GM19468 (cell line): ENCODE measurements around the gene KRT1.

ENCODE experiments used
- ATAC-seq: cut with Tn5 transposase; IDR thresholded peaks from one replicate; pipeline ENCODE4 v1.9.1; 2021; ENCODE audit warnings: mild to moderate bottlenecking, moderate library complexity, moderate number of reproducible peaks; ENCODE audit not compliant: unreplicated experiment; ENCODE audit errors: extremely low read depth

The KRT1 gene

DNA sequence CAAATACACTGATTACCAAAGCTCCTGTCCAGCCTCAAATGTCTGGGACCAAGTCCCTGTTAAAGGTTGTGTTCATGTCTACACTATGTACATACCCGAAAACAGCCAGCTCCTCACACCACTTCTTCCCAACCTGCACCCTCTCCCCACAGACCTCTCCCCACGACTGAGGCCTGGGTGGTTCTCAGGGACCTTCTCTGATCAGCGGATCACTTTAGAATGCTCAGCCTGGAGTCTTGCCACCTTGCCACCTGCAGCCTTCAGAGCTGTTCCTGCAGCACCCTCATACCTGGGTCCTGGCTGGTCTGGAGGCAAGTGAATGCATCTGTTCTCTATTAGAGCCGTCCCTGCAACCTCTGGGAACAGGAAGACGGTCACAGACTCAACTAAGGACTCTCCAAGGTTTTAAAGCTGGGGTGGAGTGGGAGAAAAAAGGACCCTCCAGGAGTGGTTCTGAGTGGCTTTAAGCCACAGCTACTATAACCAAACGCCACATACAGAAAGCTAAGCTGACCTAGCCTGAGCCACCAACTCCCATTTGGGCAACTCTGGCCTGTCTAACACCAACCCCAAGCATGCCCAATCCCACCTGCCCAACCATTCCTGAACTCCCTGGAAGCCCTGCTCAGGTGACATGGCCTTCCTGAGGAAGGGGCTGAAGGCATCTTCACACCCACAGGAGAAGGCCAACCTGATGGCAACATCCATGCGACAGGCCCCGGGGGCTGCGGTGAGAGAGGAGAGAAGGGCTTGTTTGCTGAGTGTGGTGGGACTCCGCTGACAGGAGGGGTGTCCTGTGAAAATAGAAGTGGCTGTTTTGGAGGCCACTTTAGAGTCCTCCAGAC, 36.8 kb downstream of the KRT1 start:
- ATAC-seq = no peak

DNA sequence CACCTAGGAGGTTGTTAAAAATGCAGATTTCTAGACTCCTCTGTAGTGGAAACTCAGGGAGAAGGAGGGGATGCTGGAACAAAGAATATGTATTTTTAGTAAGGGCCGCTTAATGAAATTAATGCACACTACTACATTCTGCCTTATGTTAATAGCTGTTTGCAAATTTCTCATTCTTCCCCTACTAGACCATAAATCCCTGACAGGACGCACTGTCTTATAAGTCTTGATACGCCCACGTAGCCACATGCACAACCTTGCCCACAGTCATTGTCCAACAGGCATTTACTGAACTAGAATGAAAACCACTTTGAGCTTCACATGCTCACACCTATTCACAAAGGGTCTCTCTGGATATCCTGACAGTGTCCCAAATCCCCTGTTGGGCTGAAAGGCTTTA, 38.7 kb downstream of the KRT1 start:
- ATAC-seq = no peak

DNA sequence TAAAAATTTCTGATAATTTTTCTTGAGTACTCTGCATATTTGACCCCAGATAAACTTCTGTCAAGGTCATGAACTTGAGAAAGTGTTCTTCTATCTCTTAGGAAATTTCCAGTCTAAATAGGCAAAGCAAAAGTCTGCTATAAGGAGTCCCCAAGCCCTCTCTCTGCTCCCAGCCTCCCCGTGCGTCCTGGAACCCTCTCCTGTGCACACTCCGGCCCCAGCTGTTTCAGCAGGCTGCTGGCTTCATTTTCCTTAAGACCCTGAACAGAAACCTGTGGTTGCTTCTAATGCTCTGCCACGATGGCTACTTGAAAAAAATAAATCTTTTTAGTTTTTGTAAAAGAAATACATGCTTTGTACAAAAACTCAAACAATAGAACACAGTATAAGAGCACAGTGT, 42.9 kb downstream of the KRT1 start:
- no peak for ATAC-seq

DNA sequence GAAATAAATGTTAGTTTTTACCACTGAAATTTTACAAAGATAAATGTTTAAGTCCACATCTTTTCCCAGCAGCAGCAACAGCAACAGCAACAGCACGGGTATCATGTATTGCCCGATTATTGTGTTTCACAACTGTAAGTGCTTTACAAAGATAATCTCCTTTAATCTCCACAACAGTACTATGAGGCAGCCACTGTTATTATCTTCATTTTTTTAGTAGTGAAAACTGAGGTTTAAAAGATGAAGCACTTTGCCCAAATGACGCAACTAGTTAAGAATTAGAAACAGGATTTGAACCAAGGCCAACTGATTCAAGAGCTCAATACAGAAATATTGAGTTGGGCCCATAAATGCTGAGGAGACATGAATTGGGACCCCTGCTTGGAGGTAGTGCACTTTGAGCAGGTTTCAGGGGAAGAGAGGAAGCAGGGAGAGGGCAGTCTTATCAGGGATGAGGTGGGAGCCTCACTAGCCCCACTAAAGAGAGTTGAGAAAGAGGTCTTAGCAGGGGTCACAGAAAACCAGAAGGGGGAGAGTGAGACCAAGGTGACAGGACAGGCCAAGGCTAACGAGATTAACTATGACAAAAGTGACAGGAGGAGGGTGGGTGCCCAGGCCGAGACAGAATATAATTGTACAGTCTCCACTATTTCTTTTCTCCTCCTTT, 43.5 kb downstream of the KRT1 start:
- no peak for ATAC-seq

DNA sequence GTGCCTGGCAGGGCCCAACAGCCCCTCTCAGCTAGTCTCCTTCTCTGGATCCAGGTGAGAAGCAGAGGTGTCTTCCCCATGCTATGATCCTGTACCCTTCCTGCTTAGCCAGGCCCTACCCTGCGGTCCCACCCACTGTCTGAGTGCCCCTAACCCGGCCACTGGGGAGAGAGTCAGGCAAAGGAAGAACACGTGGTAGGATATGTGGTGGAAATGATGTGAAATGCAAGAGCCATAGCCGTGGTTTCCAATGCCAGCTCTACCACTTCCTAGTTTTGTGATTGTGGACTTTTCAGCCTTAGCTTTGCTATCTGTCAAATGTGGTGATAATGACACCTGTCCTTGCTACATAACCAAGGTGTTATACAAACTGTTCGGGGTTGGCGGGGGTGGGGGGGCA, 44.0 kb downstream of the KRT1 start:
- no peak for ATAC-seq

DNA sequence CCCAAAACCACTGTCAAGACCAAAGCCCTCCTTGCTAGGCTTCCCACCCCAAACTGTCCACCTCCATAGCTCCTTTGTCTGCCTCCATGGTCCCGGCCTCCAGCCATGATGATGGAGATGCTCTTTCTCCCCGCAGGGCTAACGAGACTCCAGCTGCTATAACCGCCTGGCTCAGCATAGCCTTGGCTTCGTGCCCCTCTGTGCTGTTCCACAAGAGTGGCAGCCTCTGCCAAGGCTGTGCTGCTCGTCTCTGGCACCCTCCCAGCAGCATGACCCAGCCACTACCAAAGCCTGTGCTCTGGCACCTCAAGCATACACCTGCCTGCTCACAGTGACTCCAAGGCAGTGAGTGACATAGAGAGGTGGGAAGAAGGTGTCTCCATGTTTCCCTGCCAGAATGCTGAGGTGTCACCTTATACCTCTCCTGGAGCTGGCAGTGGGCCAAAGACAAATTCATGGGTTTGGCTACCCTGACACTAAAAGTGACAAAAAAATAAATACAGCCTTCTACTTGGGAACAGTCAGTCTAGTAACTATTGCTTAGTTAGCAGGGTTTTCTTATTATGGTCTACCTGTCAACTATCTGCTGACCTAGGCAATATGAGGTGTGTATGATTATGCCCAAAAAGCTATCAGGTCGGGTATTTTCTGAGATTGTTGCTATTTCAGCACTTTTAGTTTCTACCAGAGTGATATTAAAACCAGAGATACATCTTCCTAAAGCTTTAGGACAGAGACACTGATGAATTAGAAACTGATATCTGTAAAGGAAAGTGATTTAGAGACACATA, 45.7 kb downstream of the KRT1 start:
- ATAC-seq = no peak

DNA sequence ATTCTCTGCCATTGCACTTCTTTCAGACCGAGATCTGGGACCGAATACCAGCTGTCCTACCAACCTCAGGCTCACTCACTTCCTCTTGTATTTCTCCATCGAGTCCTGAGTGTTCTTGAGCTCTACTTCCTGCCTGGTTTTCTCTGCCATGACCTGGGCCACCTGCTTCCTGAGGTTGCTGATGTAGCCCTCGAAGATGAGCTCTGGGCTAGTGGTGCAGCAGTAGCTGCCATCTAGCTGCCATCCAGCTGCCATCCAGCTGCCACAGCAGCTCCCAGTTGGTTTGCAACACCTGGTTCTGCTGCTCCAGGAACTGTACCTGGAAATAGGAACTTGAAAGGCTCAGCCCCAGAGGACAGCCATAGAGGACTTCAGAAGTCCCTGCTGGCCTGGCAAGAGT, 46.8 kb downstream of the KRT1 start:
- no peak for ATAC-seq

DNA sequence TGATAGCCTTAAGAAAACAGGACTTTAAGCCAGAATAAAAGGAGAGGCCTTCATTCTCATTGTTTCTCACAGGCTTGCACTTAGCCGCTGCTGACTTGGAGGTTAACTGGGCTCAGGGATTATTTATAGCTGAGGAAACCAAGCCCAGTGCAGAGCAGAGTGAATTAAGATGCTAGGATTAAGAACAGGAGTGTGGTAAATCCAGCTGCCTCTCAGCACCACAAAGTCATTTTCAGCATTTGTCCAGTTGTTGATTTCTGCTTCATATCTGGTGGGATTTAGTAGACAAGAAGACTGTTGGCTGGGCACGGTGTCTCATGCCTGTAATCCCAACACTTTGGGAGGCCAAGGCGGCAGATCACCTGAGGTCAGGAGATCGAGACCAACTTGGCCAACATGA, 47.6 kb downstream of the KRT1 start:
- no peak for ATAC-seq

DNA sequence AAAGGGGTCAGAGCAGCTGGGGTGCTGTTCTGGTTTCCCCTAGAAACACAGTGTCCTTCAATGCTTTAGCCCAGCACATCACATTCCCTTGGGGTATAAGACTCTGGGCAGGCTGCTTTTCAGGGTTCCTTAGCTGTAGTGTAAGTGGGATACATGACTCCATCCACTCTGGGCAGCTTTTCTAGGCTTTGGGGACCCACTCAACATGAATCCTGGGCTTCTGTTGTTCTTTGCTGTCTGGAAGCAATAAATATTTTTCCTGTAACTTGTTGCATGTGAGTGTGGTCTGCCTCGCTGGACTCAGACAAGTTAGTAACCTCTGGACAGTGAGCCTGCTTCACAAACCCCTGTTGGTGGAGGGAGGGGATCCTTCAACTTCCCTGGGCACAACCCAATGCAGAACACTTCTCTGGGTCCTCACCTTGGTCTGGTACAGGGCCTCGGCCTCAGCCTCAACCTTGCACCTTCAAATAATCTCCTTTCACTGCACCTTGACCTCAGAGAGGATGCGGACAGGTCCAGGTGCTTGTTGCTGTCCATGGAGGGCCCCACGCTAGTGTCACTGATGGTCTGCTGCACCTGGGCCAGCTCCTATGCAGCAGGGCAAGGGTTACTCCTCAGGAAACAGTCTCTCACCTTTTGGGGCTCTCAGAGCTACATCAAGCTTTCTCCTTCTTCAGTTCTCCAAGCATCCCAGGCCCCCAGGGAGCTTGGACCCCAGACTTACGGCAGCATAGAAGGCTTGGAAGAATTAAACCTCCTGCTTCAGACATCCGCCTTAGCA, 48.3 kb downstream of the KRT1 start:
- no peak for ATAC-seq

DNA sequence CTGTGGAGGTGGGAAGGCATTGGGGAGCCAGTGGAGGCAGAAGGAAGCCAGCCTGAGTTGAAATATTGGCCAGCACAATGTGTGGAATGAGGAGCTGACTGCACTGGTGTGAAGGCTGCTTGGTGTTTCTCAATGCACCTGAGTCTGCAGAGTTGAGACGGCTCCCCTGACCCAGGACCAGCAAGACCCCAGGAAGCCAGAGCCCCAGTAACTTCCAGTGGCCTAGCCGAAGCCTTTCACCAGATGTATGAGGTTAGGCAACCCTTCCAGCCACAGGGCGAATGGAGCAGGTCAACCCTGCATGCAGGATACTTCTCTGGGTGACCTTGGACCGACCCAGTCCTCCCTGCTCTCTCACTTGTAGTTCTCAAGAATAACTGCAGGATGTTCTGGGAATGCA, 48.9 kb downstream of the KRT1 start:
- no peak for ATAC-seq

DNA sequence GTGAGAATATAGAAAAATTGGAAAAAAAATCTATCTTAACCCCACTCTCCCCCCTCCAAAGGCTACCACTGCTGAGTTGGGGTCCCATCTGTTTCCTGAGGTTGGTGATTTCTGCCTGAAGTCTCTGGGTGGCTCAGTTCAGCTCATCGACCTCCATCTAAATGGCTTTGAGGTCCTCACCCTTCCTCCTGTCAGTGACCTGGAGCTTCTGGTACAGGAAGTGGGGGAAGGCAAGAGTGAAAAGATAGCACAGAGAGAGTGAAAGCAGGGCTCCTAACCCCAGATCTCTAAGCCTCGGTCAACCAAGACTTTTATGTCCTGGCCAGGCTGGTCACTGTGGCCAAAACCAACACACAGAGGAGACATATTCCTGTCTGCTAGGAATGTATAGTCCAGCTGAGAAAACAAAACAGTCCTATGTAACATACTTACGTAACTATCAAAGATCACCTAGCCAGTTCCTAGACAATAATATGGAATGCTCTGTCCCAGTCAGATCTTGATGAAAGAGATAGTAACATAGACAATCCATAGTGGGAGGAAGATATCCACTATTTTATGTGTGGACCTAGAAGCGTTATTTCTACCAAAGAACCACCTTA, 49.5 kb downstream of the KRT1 start:
- no peak for ATAC-seq

DNA sequence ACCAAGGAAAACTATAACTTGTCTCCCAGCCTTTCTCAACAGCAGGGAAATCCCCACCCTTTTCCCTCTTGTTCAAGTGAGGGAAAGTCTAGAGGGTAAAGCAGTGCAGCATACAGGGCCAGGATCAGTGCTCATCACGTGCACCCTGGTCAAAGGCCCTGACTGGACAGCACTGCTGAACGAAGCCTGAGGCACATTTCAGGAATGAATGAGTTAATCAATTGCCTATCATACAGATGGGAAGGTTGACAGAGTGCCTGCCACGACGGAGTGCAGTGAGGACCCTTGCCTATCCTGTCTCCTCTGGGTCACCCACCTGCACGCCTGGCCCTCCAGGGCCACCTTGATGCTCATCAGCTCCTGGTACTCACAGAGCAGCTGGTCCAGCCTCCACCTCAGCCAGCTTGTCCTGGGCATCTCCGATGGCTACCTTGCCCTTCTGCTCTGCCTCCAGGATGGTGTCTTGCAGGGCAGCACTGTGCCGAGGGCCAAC, 50.2 kb downstream of the KRT1 start:
- no peak for ATAC-seq

DNA sequence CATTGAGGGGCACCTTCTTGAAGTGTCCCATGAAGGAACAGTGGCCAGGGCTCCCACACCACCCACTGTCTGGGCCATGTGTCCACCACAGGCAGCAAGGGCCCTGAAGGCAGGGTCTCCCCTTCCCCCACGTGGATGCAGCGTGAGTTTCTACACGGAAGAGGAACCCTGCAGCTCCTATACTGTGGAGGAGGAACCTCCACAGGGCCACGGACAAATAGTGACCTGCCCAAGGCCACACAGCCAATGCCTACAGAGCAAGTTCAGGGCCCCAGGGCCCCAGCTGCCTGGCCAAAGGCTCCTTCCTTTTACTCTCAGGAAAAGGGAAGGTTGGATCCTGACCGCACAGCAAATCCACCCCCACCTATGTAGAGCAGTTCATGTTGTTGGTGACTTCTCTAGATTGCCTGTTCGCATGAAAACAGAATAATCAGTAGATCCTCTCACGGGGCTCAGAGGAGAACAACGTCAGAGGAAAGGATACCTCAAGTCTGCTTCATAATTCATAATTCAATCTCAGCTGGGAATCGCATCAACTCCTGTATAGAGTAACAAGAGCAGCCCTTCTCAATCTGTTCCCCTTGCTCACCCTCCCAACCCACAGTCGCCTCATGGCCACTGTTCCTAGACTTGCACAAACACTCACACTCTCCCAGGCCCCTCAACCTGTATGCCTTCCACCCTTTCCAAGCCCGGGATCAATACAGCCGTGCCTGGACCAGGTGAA, 50.8 kb downstream of the KRT1 start:
- ATAC-seq = no peak

DNA sequence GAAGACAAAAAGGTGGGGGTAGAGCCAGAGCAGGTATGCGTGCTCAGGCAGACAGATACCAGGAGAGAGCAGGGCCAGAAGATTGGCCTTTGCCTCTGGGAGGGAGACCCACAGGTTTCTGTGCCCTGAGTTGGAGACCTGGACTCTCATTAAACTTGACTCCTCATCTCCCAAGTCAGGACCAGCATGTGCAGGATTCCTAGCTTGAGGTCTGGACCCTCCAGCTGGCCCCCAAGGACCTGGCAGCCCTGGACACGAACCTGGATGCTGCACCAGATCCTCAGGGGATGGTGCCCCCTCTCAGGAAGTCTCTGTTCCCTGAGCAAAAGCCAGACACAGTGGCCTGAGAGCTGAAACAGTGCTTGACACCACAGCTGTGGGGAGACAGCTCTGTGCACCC, 51.4 kb downstream of the KRT1 start:
- no peak for ATAC-seq

DNA sequence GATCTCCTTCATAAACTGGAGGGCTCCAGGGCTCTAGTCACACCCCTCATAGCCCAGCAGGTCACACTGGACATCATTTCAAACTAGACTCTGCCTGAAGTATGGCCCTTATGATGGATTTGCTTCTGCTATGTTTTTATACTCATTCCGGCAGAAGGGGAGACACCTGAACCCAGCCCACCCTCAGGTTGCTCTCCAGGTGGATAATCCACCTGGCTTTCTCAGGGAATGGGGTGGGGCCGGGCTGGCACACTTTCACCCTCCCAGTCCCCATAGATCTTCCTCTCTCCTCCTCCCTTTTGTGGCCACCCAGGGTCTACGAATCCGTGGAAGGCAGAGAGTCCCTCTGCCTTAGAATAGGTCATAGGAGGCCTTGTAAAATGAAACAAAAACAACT, 52.1 kb downstream of the KRT1 start:
- no peak for ATAC-seq

DNA sequence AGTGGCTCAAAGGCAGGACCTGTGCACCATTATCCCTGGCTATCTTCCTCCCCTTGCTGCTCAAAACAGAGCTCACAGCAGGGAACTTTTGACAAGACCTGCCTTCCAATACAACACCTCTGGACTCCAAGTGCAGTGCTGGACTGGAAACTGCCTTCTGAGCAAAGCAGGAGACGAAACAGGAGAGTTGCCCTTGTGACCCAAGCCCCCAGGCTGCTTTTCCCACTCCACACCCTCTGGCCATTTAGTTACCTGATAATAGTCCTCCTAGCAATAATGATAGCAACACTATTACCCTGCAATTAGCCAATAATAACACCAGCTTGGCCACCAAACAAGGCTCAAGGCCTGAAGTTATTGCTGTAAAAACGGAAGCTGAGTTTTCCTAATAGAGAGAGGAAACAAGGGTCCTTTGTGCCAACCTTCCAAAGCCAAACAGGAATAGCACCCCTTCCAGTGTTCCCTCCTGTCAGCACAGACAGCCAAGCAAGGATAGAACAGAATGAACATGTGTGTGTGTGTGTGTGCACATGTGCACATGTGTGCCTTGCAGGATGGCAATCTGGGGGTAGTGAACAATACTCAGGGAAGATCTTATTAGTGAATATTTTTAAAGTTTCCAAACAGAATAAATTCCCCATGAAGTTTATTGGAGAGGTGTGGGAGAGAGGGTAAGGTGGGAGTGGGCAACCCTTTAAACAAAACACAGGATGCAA, 52.7 kb downstream of the KRT1 start:
- no peak for ATAC-seq
